Dendritic cell treated with granulocyte-macrophage colony-stimulating factor and Interleukin-4, amounts not matched to agents 40 ng/mL and 50 ng/mL, for 4 days (primary cell): ENCODE measurements around the gene SPTA1.

Source experiments
- H3K27ac Mint-ChIP-seq: one replicate; pipeline ENCODE4 v1.8.0; 2022; ENCODE audit warnings: mild to moderate bottlenecking, mixed read lengths
- H3K27me3 Mint-ChIP-seq: one replicate; pipeline ENCODE4 v1.8.0; 2022; ENCODE audit warnings: mild to moderate bottlenecking, mixed read lengths
- H3K36me3 Mint-ChIP-seq: one replicate; pipeline ENCODE4 v1.8.0; 2022; ENCODE audit warnings: low read depth, mixed read lengths
- H3K4me1 Mint-ChIP-seq: one replicate; pipeline ENCODE4 v1.8.0; 2022; ENCODE audit warnings: low read depth, mixed read lengths
- H3K4me3 Mint-ChIP-seq: one replicate; pipeline ENCODE4 v1.8.0; 2022; ENCODE audit warnings: mild to moderate bottlenecking, moderate library complexity, mixed read lengths
- H3K9me3 Mint-ChIP-seq: one replicate; pipeline ENCODE4 v1.8.0; 2022; ENCODE audit warnings: mixed read lengths
- intact Hi-C: fragments of 100-400 bp; cut with micrococcal nuclease; formaldehyde crosslinking; loops from one replicate; pipeline ENCODE4 v1.15.0; 2022

The SPTA1 gene

GRCh38 chr1:158579733-158580132 is 106.8 kb downstream of the SPTA1 start, which contains the start of gene OR10X1:
Gene OR10X1, minus strand, starts transcription at chr1:158579899. Its CDS starts 0 bp downstream, at chr1:158579899.
- Mint-ChIP-seq H3K9me3 (no peaks in the 10 kb centered on the region), H3K4me1 (no peaks in the 10 kb centered on the region), H3K27ac (no peak within 1 kb of the TSS), H3K4me3 (no peak within 1 kb of the TSS), H3K27me3 (no peaks in the 10 kb centered on the region), H3K36me3 (no peaks in the 10 kb centered on the region)
- intact Hi-C loops, result no loop called here

- no peaks in the 10 kb centered on the region for H3K4me1 Mint-ChIP-seq
- H3K27ac Mint-ChIP-seq, result no peak overlapping the region
- intact Hi-C loops, result no loop called here
- H3K4me3 Mint-ChIP-seq, result no peak overlapping the region
- no peaks in the 10 kb centered on the region for H3K36me3 Mint-ChIP-seq
- no peaks in the 10 kb centered on the region for H3K27me3 Mint-ChIP-seq
- no peaks in the 10 kb centered on the region for H3K9me3 Mint-ChIP-seq
Observed at GRCh38 chr1:158577561-158577960, 109.0 kb downstream of the SPTA1 start.

- no peaks in the 10 kb centered on the region for H3K36me3 Mint-ChIP-seq
Observed at GRCh38 chr1:158572226-158572625, 114.3 kb downstream of the SPTA1 start.

GRCh38 chr1:158570480-158570879 is 116.0 kb downstream of the SPTA1 start, which contains the start of gene OR6P1:
Gene OR6P1, minus strand, starts transcription at chr1:158570580. Its CDS starts 6,976 bp downstream, at chr1:158563604.
- intact Hi-C loops, result no loop called here
- H3K4me1 Mint-ChIP-seq, result no peaks in the 10 kb centered on the region

More at GRCh38 chr1:158572226-158572625, 114.3 kb downstream of the SPTA1 start:
- no peaks in the 10 kb centered on the region for H3K9me3 Mint-ChIP-seq
- H3K4me3 Mint-ChIP-seq, result no peak overlapping the region
- H3K27me3 Mint-ChIP-seq, result no peaks in the 10 kb centered on the region
- no peaks in the 10 kb centered on the region for H3K4me1 Mint-ChIP-seq
- intact Hi-C loops, result no loop called here
- H3K27ac Mint-ChIP-seq, result no peak overlapping the region

GRCh38 chr1:158564608-158565007 is 121.9 kb downstream of the SPTA1 start:
- Mint-ChIP-seq H3K27ac (no peak overlapping the region), H3K9me3 (peaks cover 17% of the 10 kb centered on the region), H3K4me3 (no peak overlapping the region), H3K4me1 (peaks cover 9% of the 10 kb centered on the region), H3K27me3 (no peaks in the 10 kb centered on the region), H3K36me3 (no peaks in the 10 kb centered on the region)
- intact Hi-C loops, result no loop called here

More at GRCh38 chr1:158570480-158570879, 116.0 kb downstream of the SPTA1 start, which contains the start of gene OR6P1:
- no peaks in the 10 kb centered on the region for H3K27me3 Mint-ChIP-seq
- H3K4me3 Mint-ChIP-seq, result no peak within 1 kb of the TSS
- H3K9me3 Mint-ChIP-seq, result no peaks in the 10 kb centered on the region
- no peaks in the 10 kb centered on the region for H3K36me3 Mint-ChIP-seq
- no peak within 1 kb of the TSS for H3K27ac Mint-ChIP-seq

- no peaks in the 10 kb centered on the region for H3K36me3 Mint-ChIP-seq
- H3K27me3 Mint-ChIP-seq, result no peaks in the 10 kb centered on the region
- H3K4me1 Mint-ChIP-seq, result peaks cover 9% of the 10 kb centered on the region
- H3K27ac Mint-ChIP-seq, result no peak overlapping the region
- intact Hi-C loops, result no loop called here
- no peak overlapping the region for H3K4me3 Mint-ChIP-seq
- H3K9me3 Mint-ChIP-seq, result peaks cover 17% of the 10 kb centered on the region
Observed at GRCh38 chr1:158563853-158564252, 122.7 kb downstream of the SPTA1 start.
